Mesodermal cell (in vitro differentiated cells): ENCODE results near the gene BRINP2.

Experiments
- H3K27ac ChIP-seq: 2 replicates; pipeline ENCODE4 v1.7.0; 2013; ENCODE audit warnings: mild to moderate bottlenecking, low read depth, low read length, moderate library complexity; ENCODE audit not compliant: severe bottlenecking
- H3K36me3 ChIP-seq: 2 replicates; pipeline ENCODE4 v1.7.1; 2013; ENCODE audit warnings: mild to moderate bottlenecking, low read length, moderate library complexity; ENCODE audit not compliant: control insufficient read depth, insufficient read depth
- H3K4me1 ChIP-seq: one replicate; pipeline ENCODE4 v1.7.1; 2013; ENCODE audit warnings: mild to moderate bottlenecking, low read length; ENCODE audit not compliant: insufficient read depth, control insufficient read depth, poor library complexity, severe bottlenecking
- H3K4me3 ChIP-seq: 2 replicates; pipeline ENCODE4 v1.7.0; 2013; ENCODE audit warnings: low read length, control low read depth, mild to moderate bottlenecking; ENCODE audit not compliant: insufficient read depth, poor library complexity, severe bottlenecking; ENCODE audit errors: extremely low read depth
- H3K9me3 ChIP-seq: 2 replicates; pipeline ENCODE4 v1.7.1; 2013; ENCODE audit warnings: mild to moderate bottlenecking, low read length, moderate library complexity; ENCODE audit not compliant: control insufficient read depth
- WGBS, 2 experiments: methylation state at CpG; one replicate each; pipeline ENCODE4 v1.1.5; 2013; ENCODE audit warnings: missing lambda C conversion rate in 2 of 2; ENCODE audit not compliant: insufficient coverage in 2 of 2; 5-methylcytosine and 5-hydroxymethylcytosine counted together

Gene BRINP2

DNA sequence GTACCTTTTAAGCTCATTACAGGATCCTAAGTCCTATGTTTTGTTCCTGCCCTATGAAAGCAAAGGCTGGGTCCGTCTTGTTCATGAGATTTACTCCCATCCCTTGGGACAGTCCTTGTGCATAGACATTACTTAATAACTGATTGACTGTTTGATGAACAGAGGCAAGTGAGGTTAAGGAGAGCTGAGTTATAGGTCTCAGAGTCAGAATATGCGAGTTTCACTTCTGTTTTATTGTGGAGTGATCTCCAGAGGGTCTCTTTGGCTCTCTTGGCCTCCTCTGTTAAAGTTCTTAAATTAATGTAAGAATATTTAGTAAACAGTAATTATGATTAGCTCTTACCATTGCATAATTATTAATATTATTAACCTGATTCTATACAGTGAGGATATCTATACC, 52.6 kb downstream of the BRINP2 start:
- H3K36me3 ChIP-seq, result no peaks in the 10 kb centered on the region
- no peaks in the 10 kb centered on the region for H3K4me1 ChIP-seq
- WGBS, 2 experiments, result 100% methylated on average over 1 of the region's 2 CpGs; no CpG with 5 or more reads in 1 of the 2 experiments
- no peak overlapping the region for H3K4me3 ChIP-seq
- H3K9me3 ChIP-seq, result no peaks in the 10 kb centered on the region
- H3K27ac ChIP-seq, result no peak overlapping the region

DNA sequence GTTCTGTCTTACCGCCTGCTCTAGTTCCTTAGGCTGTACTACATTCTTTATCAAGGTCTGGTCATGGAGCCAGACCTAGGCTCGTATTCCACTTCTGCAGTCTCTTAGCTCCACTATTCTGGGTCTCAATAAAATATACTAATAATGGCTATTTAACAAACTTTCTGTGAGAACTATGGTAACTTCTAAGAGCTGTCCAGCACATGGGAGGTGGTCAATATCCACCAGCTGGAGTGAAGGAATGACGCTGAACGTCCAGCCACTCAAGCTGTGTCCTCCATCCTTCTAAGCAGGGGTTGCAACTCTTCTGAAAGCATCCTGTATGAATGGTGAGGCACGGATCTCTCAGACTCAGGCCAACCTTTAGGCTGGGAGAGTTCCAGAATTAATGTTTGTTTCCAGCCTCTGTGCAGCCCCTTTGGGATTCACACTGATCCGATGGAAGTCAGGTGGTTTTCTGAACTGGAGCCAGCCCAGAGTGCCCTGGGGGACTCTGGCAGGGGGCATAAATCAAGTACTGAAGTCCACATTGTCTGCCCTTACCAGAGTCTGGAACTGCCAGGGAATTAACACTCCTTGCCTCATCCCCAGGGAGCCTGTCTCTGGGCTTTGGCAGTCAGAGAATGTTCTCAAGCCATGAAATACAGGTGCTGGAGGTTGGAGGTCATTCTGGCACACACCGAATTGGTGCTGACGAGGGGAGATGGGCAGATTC, 57.4 kb downstream of the BRINP2 start:
- no peak overlapping the region for H3K4me3 ChIP-seq
- no peaks in the 10 kb centered on the region for H3K4me1 ChIP-seq
- no peaks in the 10 kb centered on the region for H3K9me3 ChIP-seq
- 76 to 94% methylated on average over 3 to 7 of the region's 8 CpGs for whole genome bisulfite sequencing, 2 experiments
- H3K36me3 ChIP-seq, result no peaks in the 10 kb centered on the region
- H3K27ac ChIP-seq, result no peak overlapping the region

- no peaks in the 10 kb centered on the region for H3K4me1 ChIP-seq
- H3K36me3 ChIP-seq, result no peaks in the 10 kb centered on the region
- 86 to 96% methylated on average over 2 to 3 of the region's 4 CpGs for WGBS, 2 experiments
- H3K4me3 ChIP-seq, result no peak overlapping the region
- no peak overlapping the region for H3K27ac ChIP-seq
- no peaks in the 10 kb centered on the region for H3K9me3 ChIP-seq
Observed at GRCh38 chr1:177228693-177229065, 57.9 kb downstream of the BRINP2 start.

DNA sequence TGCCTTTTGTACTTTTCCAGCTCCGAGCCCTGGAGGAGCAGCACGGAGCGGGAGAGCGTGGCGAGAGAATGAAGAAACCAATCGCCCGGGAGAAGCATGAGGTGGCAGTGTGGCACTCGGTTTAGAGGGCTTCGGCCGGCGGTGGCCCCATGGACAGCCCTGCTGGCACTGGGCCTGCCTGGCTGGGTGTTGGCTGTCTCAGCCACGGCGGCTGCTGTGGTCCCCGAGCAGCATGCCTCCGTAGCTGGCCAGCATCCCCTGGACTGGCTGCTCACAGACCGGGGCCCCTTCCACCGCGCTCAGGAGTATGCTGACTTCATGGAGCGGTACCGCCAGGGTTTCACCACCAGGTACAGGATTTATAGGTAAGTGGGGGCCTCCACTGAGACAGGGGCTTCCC, 59.0 kb downstream of the BRINP2 start:
- Histone ChIP-seq H3K36me3 (no peaks in the 10 kb centered on the region), H3K27ac (no peak overlapping the region)
- WGBS, 2 experiments, result 92 to 94% methylated on average over 16 to 19 of the region's 20 CpGs

DNA sequence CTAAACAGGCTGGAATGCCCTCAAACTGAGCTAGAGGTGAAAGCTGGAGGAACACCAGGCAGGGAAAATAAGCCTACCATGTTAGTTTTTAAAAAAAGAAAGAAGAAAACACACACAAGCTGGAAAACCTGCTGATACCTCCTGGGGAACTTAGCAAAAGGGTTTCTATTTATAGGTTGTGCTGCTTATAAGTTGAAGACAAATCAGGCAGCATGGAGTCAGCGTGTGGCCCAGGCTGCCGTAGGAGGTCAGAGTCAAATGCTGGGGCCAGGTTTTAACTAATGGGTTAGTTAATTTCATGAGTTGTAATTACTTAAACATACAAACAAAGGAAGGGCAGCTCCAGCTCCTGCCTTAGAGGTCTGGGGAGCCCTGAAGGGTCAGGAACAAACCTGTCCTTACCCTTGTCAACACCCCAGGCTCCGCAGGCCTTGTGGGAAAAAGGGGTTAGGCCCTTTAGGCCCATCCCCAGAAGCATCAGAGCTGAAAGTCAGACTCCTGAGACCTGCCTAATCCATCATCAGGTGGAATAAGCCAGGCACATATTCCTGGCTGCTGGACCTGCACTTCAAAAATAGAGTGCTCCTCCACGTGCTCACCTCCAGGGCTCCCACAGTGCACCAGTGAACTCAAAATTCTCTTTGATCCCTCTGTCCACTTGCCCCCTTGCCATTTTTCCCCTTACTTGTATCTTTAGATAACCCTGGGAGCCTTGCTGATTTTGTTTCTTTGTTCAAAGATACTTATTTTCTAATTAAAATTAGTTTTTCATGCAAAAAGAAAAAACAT, 59.7 kb downstream of the BRINP2 start:
- 86 to 89% methylated on average over 1 to 2 of the region's 4 CpGs for WGBS, 2 experiments
- Histone ChIP-seq H3K9me3 (no peaks in the 10 kb centered on the region), H3K4me1 (no peaks in the 10 kb centered on the region), H3K4me3 (no peak overlapping the region), H3K27ac (no peak overlapping the region), H3K36me3 (no peaks in the 10 kb centered on the region)

More for the DNA sequence above, 59.0 kb downstream of the BRINP2 start:
- H3K9me3 ChIP-seq, result no peaks in the 10 kb centered on the region
- H3K4me3 ChIP-seq, result no peak overlapping the region
- no peaks in the 10 kb centered on the region for H3K4me1 ChIP-seq

DNA sequence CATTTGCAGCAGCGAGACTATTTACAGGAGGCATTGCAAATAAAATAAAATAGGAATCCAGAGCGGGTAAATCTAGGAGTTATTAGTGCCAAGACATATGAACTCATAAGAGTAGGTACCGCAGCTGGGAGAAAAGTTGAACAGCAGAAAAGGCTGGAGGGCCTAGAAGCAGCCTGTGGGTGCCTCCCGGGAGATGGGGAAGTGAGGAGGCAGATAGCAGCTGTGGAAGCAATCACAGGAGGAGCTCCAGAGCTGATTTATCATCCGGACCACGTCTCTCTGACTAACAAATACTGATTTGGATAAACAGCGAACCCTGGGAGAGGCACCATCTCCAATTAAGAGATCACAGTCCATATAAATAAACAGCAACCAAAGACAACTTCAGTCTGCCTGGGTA, 64.6 kb downstream of the BRINP2 start:
- no peaks in the 10 kb centered on the region for H3K9me3 ChIP-seq

DNA sequence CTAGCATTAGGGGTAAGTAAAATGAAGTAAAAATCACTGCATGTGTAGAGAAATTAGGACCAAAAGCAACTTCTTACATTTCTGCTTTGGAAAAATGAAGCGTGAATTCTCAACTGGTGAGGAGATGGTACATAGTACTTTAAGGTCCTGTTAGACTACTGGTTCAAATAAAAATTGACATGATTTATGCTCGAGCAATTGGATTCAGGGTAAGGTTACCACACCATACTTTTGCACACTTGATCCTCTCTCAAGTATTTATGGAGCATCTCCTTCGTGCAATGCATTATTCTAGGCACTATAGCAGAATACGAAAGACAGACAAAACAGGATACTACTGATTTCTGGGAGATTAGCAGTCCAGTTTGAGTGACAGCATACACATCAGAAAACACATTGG, 66.2 kb downstream of the BRINP2 start:
- Histone ChIP-seq H3K4me1 (no peaks in the 10 kb centered on the region), H3K36me3 (no peaks in the 10 kb centered on the region), H3K27ac (no peak overlapping the region), H3K4me3 (no peak overlapping the region), H3K9me3 (no peaks in the 10 kb centered on the region)
- 83 to 100% methylated on average over 1 to 4 of the region's 4 CpGs for WGBS, 2 experiments

More for the DNA sequence above, 64.6 kb downstream of the BRINP2 start:
- Histone ChIP-seq H3K4me1 (no peaks in the 10 kb centered on the region), H3K27ac (no peak overlapping the region), H3K4me3 (no peak overlapping the region), H3K36me3 (no peaks in the 10 kb centered on the region)
- WGBS, 2 experiments, result 83 to 93% methylated on average over 4 to 7 of the region's 7 CpGs

DNA sequence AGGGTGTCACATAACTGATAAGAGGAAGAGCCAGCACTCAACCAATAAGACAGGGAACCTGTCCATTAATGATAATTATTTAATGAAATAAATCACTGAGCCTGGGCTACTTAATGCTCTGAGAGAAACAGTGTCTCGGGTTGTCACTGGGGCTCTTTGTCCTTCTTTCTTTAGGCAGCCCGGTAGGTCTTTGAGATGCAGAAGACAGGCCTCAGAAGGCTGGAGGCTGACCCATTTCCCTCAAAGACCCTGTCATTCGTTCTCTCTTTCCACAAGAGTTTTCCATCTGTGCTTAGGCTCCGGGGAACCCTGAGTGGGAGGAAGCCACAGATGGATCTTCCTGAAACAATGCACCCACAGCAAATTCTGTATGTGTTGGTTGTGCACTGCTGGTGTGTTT, 68.2 kb downstream of the BRINP2 start:
- H3K4me3 ChIP-seq, result no peak overlapping the region

DNA sequence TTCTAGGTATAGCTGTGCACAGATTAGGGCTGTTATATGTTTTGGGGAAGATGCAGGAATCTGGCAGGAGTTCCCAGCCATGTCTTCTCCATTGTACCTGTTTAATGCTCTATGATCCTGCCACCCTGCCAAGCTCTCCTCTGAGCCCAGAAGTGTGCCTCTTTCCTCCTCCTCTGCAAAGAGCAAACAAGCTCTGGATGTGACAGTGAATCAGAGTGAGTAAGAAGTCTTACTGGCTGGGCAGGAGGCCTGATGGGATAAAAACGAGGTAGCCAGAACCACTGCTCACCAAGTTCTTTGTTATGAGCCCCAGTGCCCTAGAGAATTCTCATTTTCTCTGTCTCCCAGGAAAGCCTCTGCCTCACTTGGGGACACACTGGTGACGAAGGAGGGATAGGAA, 69.0 kb downstream of the BRINP2 start:
- no peak overlapping the region for H3K4me3 ChIP-seq
- no peaks in the 10 kb centered on the region for H3K9me3 ChIP-seq
- 72 to 83% methylated on average over 2 of the region's 2 CpGs for WGBS, 2 experiments
- no peaks in the 10 kb centered on the region for H3K36me3 ChIP-seq
- H3K27ac ChIP-seq, result no peak overlapping the region
- H3K4me1 ChIP-seq, result no peaks in the 10 kb centered on the region

More for the DNA sequence above, 68.2 kb downstream of the BRINP2 start:
- Histone ChIP-seq H3K27ac (no peak overlapping the region), H3K9me3 (no peaks in the 10 kb centered on the region), H3K4me1 (no peaks in the 10 kb centered on the region), H3K36me3 (no peaks in the 10 kb centered on the region)
- 15 to 20% methylated on average over 2 of the region's 4 CpGs for WGBS, 2 experiments

GRCh38 chr1:177243773-177244172, 73.0 kb downstream of the BRINP2 start:
- no peaks in the 10 kb centered on the region for H3K36me3 ChIP-seq
- 80% methylated on average over 1 of the region's 1 CpG; no CpG with 5 or more reads in 1 of the 2 experiments for WGBS, 2 experiments
- no peak overlapping the region for H3K4me3 ChIP-seq
- no peaks in the 10 kb centered on the region for H3K4me1 ChIP-seq
- no peak overlapping the region for H3K27ac ChIP-seq
- no peaks in the 10 kb centered on the region for H3K9me3 ChIP-seq
